Measurements from ENCODE around the gene NKX1-1. TPM values are rescaled to one million over a fixed set of nuclear protein-coding genes. Genes with fewer than 3 reads are reported as not detected.

NKX1-1 gene
- total and polyA plus RNA-seq, 2 of the 8 experiments (the other 6 are each of a cell fraction or from before 2014, with no cell fraction given) = not detected

GRCh38 chr4:1404573-1405253 is 1.5 kb downstream of the NKX1-1 start:
- no peak overlapping the region for H2AFZ ChIP-seq (ENCODE audit: low read length)
- DNase-seq (ENCODE audit: low read depth in 1 of 2, low spot score in 2 of 2) = no peak
- H3K23ac ChIP-seq (ENCODE audit: insufficient read length) = no peak overlapping the region
- no peak overlapping the region for H3K4ac ChIP-seq (replicated peaks; ENCODE audit: insufficient read length, low read depth, low read length)
- H3K36me3 ChIP-seq (ENCODE audit: control insufficient read depth in 2 of 4, insufficient read depth in 4 of 4, low read length in 3 of 4) = peaks cover 0 to 31% (median 0%) of the 10 kb centered on the region in 4 experiments; a peak in 1 of 8 replicates
- no peak for TF ChIP-seq HDAC6 (IDR thresholded peaks at IDR 0.05; ENCODE audit: low read depth, low read length)
- TF ChIP-seq RBBP5 (IDR thresholded peaks at IDR 0.05; ENCODE audit: borderline replicate concordance, low read depth, low read length) = no peak
- no peak for TF ChIP-seq NRF1 (IDR thresholded peaks at IDR 0.05; ENCODE audit: low read depth, low read length)
- TF ChIP-seq EZH2 (IDR thresholded peaks at IDR 0.05; ENCODE audit: low read depth, low read length, severe bottlenecking) = peak; percentile 26
- peak; percentile 74; the same call in 1 of the 2 replicates for TF ChIP-seq SUZ12 (IDR thresholded peaks at IDR 0.05; ENCODE audit: low read length)
- TF ChIP-seq SAP30 (IDR thresholded peaks at IDR 0.05; ENCODE audit: insufficient read depth, insufficient replicate concordance, low read length) = no peak
- no peak for TF ChIP-seq CTBP2 (IDR thresholded peaks at IDR 0.05; ENCODE audit: borderline replicate concordance, insufficient read depth, insufficient read length, low read length)
- TF ChIP-seq JUND (IDR thresholded peaks at IDR 0.05; ENCODE audit: low read length) = no peak
- TF ChIP-seq FOSL1 (IDR thresholded peaks at IDR 0.05; ENCODE audit: insufficient read depth, low read depth, low read length) = no peak
- TF ChIP-seq CHD1 (IDR thresholded peaks at IDR 0.05; ENCODE audit: low read depth, low read length) = no peak
- no peak overlapping the region for H2AK5ac ChIP-seq (ENCODE audit: low read depth, low read length)
- no peak overlapping the region for H2BK12ac ChIP-seq (ENCODE audit: low read depth, low read length)
- H2BK20ac ChIP-seq (ENCODE audit: low read length) = no peak overlapping the region
- FAIRE-seq = no peak
- H3K27ac ChIP-seq (ENCODE audit: low read depth, low read length) = no peak overlapping the region
- peaks cover 0 to 30% (median 7%) of the 10 kb centered on the region in 4 experiments; a peak in 5 of 7 replicates for H3K4me1 ChIP-seq (replicated peaks in 1 of 4; ENCODE audit: control insufficient read depth in 3 of 4, insufficient read depth in 4 of 4, low read length in 3 of 4)
- H2BK5ac ChIP-seq (ENCODE audit: low read depth, low read length) = no peak overlapping the region
- H3K23me2 ChIP-seq (ENCODE audit: low read depth, low read length) = peaks cover 2% of the 10 kb centered on the region; the same call in 1 of the 2 replicates
- H3K4me3 ChIP-seq (ENCODE audit: extremely low read depth in 1 of 4, insufficient read depth in 2 of 4, low read depth in 3 of 4, low read length in 4 of 4) = peak overlapping the region in 1 of 4 experiments; percentile 11; a peak in 1 of 8 replicates
- no peaks in the 10 kb centered on the region; a peak in 1 of 4 replicates for H3K9me3 ChIP-seq (ENCODE audit: insufficient read depth in 2 of 2, low read depth in 1 of 2, low read length in 1 of 2)
- no peak overlapping the region for H3K56ac ChIP-seq (replicated peaks; ENCODE audit: insufficient read length, low read depth, low read length)
- H2BK120ac ChIP-seq (replicated peaks; ENCODE audit: low read depth, low read length) = no peak overlapping the region
- no peak overlapping the region for H3K14ac ChIP-seq (ENCODE audit: insufficient read length)
- no peak overlapping the region for H4K5ac ChIP-seq (ENCODE audit: insufficient read length, low read depth, low read length)
- no peak overlapping the region for H3K18ac ChIP-seq (ENCODE audit: extremely low read depth, low read length)
- 41% methylated on average over 32 of the region's 54 CpGs; no CpG with 5 or more reads in 1 of the 2 experiments for WGBS, 2 experiments (ENCODE audit: extremely low coverage in 1 of 2, insufficient coverage in 1 of 2, insufficient read length in 1 of 2, insufficient replicate concordance in 2 of 2, low coverage in 1 of 2, low lambda C conversion rate in 2 of 2, missing lambda C conversion rate in 1 of 2)
- H3K79me2 ChIP-seq (ENCODE audit: control insufficient read depth in 1 of 2, insufficient read depth in 2 of 2, low read length in 2 of 2) = no peaks in the 10 kb centered on the region
- no peak overlapping the region for H4K8ac ChIP-seq (ENCODE audit: extremely low read depth, insufficient read depth, low read length)
- H3K79me1 ChIP-seq (ENCODE audit: low read depth, low read length) = no peaks in the 10 kb centered on the region
- POLR2A ChIA-PET (ENCODE audit: partially characterized antibody) = interaction anchor here (0.6 kb wide), 1 partner anchor 108 kb away, joined by 3 read pairs; no protein-coding TSS in a partner anchor
- H3K27me3 ChIP-seq (replicated peaks in 1 of 4; ENCODE audit: control insufficient read depth in 3 of 4, extremely low read depth in 1 of 4, insufficient read depth in 3 of 4, low read length in 3 of 4) = peaks cover 88 to 98% (median 95%) of the 10 kb centered on the region in 4 experiments
- no peak overlapping the region for H4K91ac ChIP-seq (replicated peaks; ENCODE audit: insufficient read length, low read length)
- H3K9ac ChIP-seq (replicated peaks in 1 of 4; ENCODE audit: extremely low read depth in 1 of 4, low read depth in 3 of 4, low read length in 3 of 4) = no peak overlapping the region
- H4K20me1 ChIP-seq (replicated peaks in 1 of 2; ENCODE audit: control insufficient read depth in 1 of 2, insufficient read depth in 2 of 2, low read length in 2 of 2) = peaks cover 7 to 21% of the 10 kb centered on the region in 2 experiments
- no peak overlapping the region for H2BK15ac ChIP-seq (ENCODE audit: low read length)
- CTCF ChIA-PET (ENCODE audit: partially characterized antibody) = no interaction called here
- peak overlapping the region in 1 of 2 experiments; percentile 7; a peak in 3 of 4 replicates for H3K4me2 ChIP-seq (ENCODE audit: insufficient read depth in 1 of 2, low read depth in 2 of 2, low read length in 2 of 2)

Measured in H1 (cell line).